MG63 (cell line): Measurements from ENCODE around the gene PLCD4. TPM values are rescaled to one million over a fixed set of nuclear protein-coding genes. Genes with fewer than 3 reads are reported as not detected.

Source experiments
- DNase-seq: peaks from one replicate; pipeline ENCODE4 v3.0.0-alpha.2; 2020
- H3K27me3 ChIP-seq: fragments of 250-450 bp; sonication (Bioruptor Pico); 2 replicates; pipeline ENCODE4 v1.5.1; 2020; ENCODE audit warnings: mild to moderate bottlenecking, moderate library complexity
- H3K36me3 ChIP-seq: fragments of 250-450 bp; sonication (Bioruptor Pico); 2 replicates; pipeline ENCODE4 v1.5.1; 2020; ENCODE audit warnings: mild to moderate bottlenecking, moderate library complexity
- H3K4me3 ChIP-seq: fragments of 250-450 bp; sonication (Bioruptor Pico); 2 replicates; pipeline ENCODE4 v1.5.1; 2020; ENCODE audit warnings: mild to moderate bottlenecking, moderate library complexity
- H3K9me3 ChIP-seq: fragments of 250-450 bp; sonication (Bioruptor Pico); 2 replicates; pipeline ENCODE4 v1.5.1; 2020; ENCODE audit warnings: mild to moderate bottlenecking, moderate library complexity
- total RNA-seq: library from RNA; depleted of rRNA; stranded (reverse); fragments of >200 nt; shearing (Covaris generic); gene quantifications from 2 replicates; pipeline ENCODE4 v1.2.3, GENCODE V29; 2014; ENCODE audit warnings: low replicate concordance

The PLCD4 gene
- total RNA-seq, 1 experiment from 2014 or later = 1.2 TPM

GRCh38 chr2:218585541-218585940 is 22.2 kb upstream of the PLCD4 start:
- DNase-seq = no peak
- H3K27me3 ChIP-seq = no peaks in the 10 kb centered on the region
- H3K36me3 ChIP-seq = peaks cover 78% of the 10 kb centered on the region
- no peaks in the 10 kb centered on the region for H3K9me3 ChIP-seq
- no peak overlapping the region for H3K4me3 ChIP-seq

- Histone ChIP-seq H3K9me3 (no peaks in the 10 kb centered on the region), H3K36me3 (no peaks in the 10 kb centered on the region), H3K27me3 (no peaks in the 10 kb centered on the region), H3K4me3 (no peak overlapping the region)
- DNase-seq = peak; percentile 43
Measured at GRCh38 chr2:218605432-218605831, 2.3 kb upstream of the PLCD4 start.

- no peaks in the 10 kb centered on the region for H3K36me3 ChIP-seq
- H3K9me3 ChIP-seq = no peaks in the 10 kb centered on the region
- no peak overlapping the region for H3K4me3 ChIP-seq
- no peak for DNase-seq
- no peaks in the 10 kb centered on the region for H3K27me3 ChIP-seq
Measured at GRCh38 chr2:218615868-218616315, 8.2 kb downstream of the PLCD4 start.

- no peak for DNase-seq
Measured at GRCh38 chr2:218618102-218618860, 10.6 kb downstream of the PLCD4 start.

GRCh38 chr2:218621007-218621406 is 13.3 kb downstream of the PLCD4 start:
- Histone ChIP-seq H3K27me3 (no peaks in the 10 kb centered on the region), H3K9me3 (no peaks in the 10 kb centered on the region), H3K36me3 (no peaks in the 10 kb centered on the region), H3K4me3 (no peak overlapping the region)
- no peak for DNase-seq

More at GRCh38 chr2:218618102-218618860, 10.6 kb downstream of the PLCD4 start:
- Histone ChIP-seq H3K36me3 (no peaks in the 10 kb centered on the region), H3K27me3 (no peaks in the 10 kb centered on the region), H3K4me3 (no peak overlapping the region), H3K9me3 (no peaks in the 10 kb centered on the region)

- no peaks in the 10 kb centered on the region for H3K27me3 ChIP-seq
- H3K36me3 ChIP-seq = no peaks in the 10 kb centered on the region
- no peak overlapping the region for H3K4me3 ChIP-seq
- DNase-seq = no peak
- H3K9me3 ChIP-seq = no peaks in the 10 kb centered on the region
Measured at GRCh38 chr2:218622606-218623365, 15.1 kb downstream of the PLCD4 start.

- no peaks in the 10 kb centered on the region for H3K9me3 ChIP-seq
- no peak for DNase-seq
- H3K27me3 ChIP-seq = no peaks in the 10 kb centered on the region
Measured at GRCh38 chr2:218623366-218623705, 15.6 kb downstream of the PLCD4 start.

GRCh38 chr2:218626369-218626768 is 18.7 kb downstream of the PLCD4 start:
- no peaks in the 10 kb centered on the region for H3K36me3 ChIP-seq
- DNase-seq = no peak
- H3K27me3 ChIP-seq = no peaks in the 10 kb centered on the region
- no peaks in the 10 kb centered on the region for H3K9me3 ChIP-seq
- H3K4me3 ChIP-seq = no peak overlapping the region

More at GRCh38 chr2:218623366-218623705, 15.6 kb downstream of the PLCD4 start:
- H3K4me3 ChIP-seq = no peak overlapping the region
- no peaks in the 10 kb centered on the region for H3K36me3 ChIP-seq

GRCh38 chr2:218627939-218628338 is 20.2 kb downstream of the PLCD4 start:
- no peaks in the 10 kb centered on the region for H3K27me3 ChIP-seq
- no peaks in the 10 kb centered on the region for H3K9me3 ChIP-seq
- no peaks in the 10 kb centered on the region for H3K36me3 ChIP-seq
- H3K4me3 ChIP-seq = no peak overlapping the region
- no peak for DNase-seq

GRCh38 chr2:218631837-218632236 is 24.1 kb downstream of the PLCD4 start:
- Histone ChIP-seq H3K36me3 (peaks cover 18% of the 10 kb centered on the region), H3K27me3 (no peaks in the 10 kb centered on the region), H3K9me3 (no peaks in the 10 kb centered on the region), H3K4me3 (no peak overlapping the region)
- DNase-seq = no peak

GRCh38 chr2:218635719-218636118 is 28.0 kb downstream of the PLCD4 start:
- no peaks in the 10 kb centered on the region for H3K27me3 ChIP-seq
- no peak overlapping the region for H3K4me3 ChIP-seq
- no peaks in the 10 kb centered on the region for H3K9me3 ChIP-seq
- peaks cover 51% of the 10 kb centered on the region for H3K36me3 ChIP-seq
- no peak for DNase-seq

GRCh38 chr2:218638372-218638771 is 30.7 kb downstream of the PLCD4 start:
- Histone ChIP-seq H3K4me3 (no peak overlapping the region), H3K27me3 (no peaks in the 10 kb centered on the region), H3K36me3 (peaks cover 64% of the 10 kb centered on the region), H3K9me3 (no peaks in the 10 kb centered on the region)
- DNase-seq = no peak

GRCh38 chr2:218642121-218642656 is 34.5 kb downstream of the PLCD4 start:
- Histone ChIP-seq H3K27me3 (no peaks in the 10 kb centered on the region), H3K36me3 (peaks cover 69% of the 10 kb centered on the region), H3K9me3 (no peaks in the 10 kb centered on the region), H3K4me3 (no peak overlapping the region)
- DNase-seq = no peak

GRCh38 chr2:218642786-218643185 is 35.1 kb downstream of the PLCD4 start:
- no peak for DNase-seq
- Histone ChIP-seq H3K27me3 (no peaks in the 10 kb centered on the region), H3K36me3 (peaks cover 68% of the 10 kb centered on the region), H3K4me3 (no peak overlapping the region), H3K9me3 (no peaks in the 10 kb centered on the region)

- Histone ChIP-seq H3K36me3 (peaks cover 68% of the 10 kb centered on the region), H3K27me3 (no peaks in the 10 kb centered on the region)
- DNase-seq = no peak
Measured at GRCh38 chr2:218643751-218644310, 36.1 kb downstream of the PLCD4 start.

GRCh38 chr2:218644721-218645120 is 37.0 kb downstream of the PLCD4 start:
- H3K27me3 ChIP-seq = no peaks in the 10 kb centered on the region
- peaks cover 69% of the 10 kb centered on the region for H3K36me3 ChIP-seq
- no peaks in the 10 kb centered on the region for H3K9me3 ChIP-seq
- no peak overlapping the region for H3K4me3 ChIP-seq
- DNase-seq = no peak

More at GRCh38 chr2:218643751-218644310, 36.1 kb downstream of the PLCD4 start:
- no peak overlapping the region for H3K4me3 ChIP-seq
- H3K9me3 ChIP-seq = no peaks in the 10 kb centered on the region

- Histone ChIP-seq H3K9me3 (no peaks in the 10 kb centered on the region), H3K36me3 (peaks cover 70% of the 10 kb centered on the region), H3K27me3 (no peaks in the 10 kb centered on the region), H3K4me3 (no peak overlapping the region)
- no peak for DNase-seq
Measured at GRCh38 chr2:218645126-218645525, 37.4 kb downstream of the PLCD4 start.
